Measurements from ENCODE around the gene ADGRG3.

Gene ADGRG3

DNA sequence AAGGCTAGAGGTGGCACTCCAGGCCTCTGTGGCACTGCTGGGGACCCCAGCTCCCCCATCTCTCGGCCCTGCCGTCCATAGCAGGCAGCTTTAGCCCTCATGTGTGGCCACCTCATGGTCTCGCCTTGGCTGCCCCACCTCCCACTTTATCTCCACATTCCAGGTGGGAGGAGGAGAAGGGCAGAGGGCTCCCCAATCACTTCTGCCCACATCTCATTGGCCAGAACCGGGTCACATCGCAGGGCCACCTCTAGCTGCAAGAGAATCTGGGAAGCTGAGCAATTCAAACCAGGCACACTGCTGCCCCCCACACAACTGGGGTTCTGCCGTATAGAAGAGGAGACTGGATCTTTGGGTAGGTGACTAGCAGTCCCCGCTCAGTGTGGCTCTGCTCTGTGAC, 28.1 kb downstream of the ADGRG3 start:
- H3K27ac ChIP-seq, result no peak overlapping the region
- TF ChIP-seq ZFX (IDR thresholded peaks at IDR 0.05; ENCODE audit: borderline replicate concordance) (no peak), CTCF (IDR thresholded peaks at IDR 0.05) (no peak)

GRCh38 chr16:57697896-57698537, 29.9 kb downstream of the ADGRG3 start:
- no peak overlapping the region for H3K27ac ChIP-seq
- TF ChIP-seq CTCF (IDR thresholded peaks at IDR 0.05), result no peak
- no peak for TF ChIP-seq ZFX (IDR thresholded peaks at IDR 0.05; ENCODE audit: borderline replicate concordance)

- no peak for TF ChIP-seq CTCF (IDR thresholded peaks at IDR 0.05)
- TF ChIP-seq ZFX (IDR thresholded peaks at IDR 0.05; ENCODE audit: borderline replicate concordance), result no peak
- H3K27ac ChIP-seq, result no peak overlapping the region
Measured at GRCh38 chr16:57698812-57699405, 30.8 kb downstream of the ADGRG3 start.

DNA sequence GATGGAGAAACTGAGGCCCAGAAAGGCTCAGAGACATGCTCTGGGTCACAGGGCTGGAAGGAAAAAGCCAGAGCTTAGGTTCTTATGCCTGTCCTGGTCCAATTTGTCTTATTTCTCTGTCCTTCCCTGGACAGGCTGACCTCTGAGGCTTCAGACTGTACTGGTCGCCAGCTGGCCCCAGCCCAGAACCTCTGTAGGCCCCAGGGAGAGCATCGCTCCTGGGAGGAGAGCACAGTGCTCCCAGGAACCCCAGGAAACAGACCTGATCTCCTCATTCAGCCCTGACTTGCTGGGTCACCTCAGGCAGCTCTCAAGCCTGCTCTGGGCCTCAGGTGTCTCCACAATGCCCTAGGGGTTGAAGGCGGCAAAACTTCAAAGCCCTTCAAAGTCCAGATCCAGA, 31.4 kb downstream of the ADGRG3 start:
- TF ChIP-seq ZFX (IDR thresholded peaks at IDR 0.05; ENCODE audit: borderline replicate concordance) (no peak), CTCF (IDR thresholded peaks at IDR 0.05) (no peak)
- no peak overlapping the region for H3K27ac ChIP-seq

DNA sequence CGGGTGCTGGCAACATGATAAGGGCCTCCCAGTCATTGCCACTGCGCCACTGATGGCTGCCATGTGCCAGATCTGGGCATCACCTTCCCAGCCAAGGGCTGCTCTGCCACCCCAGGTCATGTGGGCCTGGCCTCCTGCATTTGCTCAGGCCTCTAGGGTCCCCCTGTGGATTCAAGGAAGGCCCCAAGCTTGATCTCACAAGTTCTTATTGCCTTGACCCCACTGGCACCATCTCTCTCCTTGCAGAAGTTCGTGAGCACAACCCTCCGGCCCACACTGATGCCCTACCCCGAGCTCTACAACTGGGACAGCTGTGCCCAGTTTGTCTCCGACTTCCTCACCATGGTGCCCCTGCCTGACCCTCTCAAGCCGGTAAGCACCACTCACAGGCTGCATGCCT, 31.8 kb downstream of the ADGRG3 start:
- TF ChIP-seq ZFX (IDR thresholded peaks at IDR 0.05; ENCODE audit: borderline replicate concordance) (no peak), CTCF (IDR thresholded peaks at IDR 0.05) (no peak)
- H3K27ac ChIP-seq, result no peak overlapping the region

- no peak for TF ChIP-seq CTCF (IDR thresholded peaks at IDR 0.05)
- TF ChIP-seq ZFX (IDR thresholded peaks at IDR 0.05; ENCODE audit: borderline replicate concordance), result no peak
- no peak overlapping the region for H3K27ac ChIP-seq
Measured at GRCh38 chr16:57700781-57701551, 32.9 kb downstream of the ADGRG3 start.
